Right kidney (tissue), 1 donor: ENCODE measurements around the gene ADRM1.

Experiments used
- DNase-seq: peaks from one replicate; pipeline ENCODE4 v3.0.0-alpha.2; 2016

Gene ADRM1

GRCh38 chr20:62337558-62338293 is 34.9 kb downstream of the ADRM1 start:
- no peak for DNase-seq

DNA sequence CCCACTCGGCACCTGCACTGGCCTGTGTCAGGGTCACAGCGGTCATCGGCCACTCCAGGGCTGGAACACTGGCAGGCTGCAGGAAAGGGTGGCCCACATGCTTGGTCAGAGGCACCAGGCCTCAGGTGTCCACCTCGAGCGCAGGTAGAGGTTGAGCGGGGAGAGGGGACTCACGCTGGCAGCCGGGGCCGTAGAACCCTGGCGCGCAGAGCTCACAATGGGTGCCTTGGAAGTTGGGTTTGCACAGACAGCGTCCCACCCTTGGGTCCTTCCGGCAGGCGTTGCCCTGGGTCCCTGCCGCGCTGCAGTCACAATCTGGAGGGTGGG is 35.5 kb downstream of the ADRM1 start:
- DNase-seq: no peak

DNA sequence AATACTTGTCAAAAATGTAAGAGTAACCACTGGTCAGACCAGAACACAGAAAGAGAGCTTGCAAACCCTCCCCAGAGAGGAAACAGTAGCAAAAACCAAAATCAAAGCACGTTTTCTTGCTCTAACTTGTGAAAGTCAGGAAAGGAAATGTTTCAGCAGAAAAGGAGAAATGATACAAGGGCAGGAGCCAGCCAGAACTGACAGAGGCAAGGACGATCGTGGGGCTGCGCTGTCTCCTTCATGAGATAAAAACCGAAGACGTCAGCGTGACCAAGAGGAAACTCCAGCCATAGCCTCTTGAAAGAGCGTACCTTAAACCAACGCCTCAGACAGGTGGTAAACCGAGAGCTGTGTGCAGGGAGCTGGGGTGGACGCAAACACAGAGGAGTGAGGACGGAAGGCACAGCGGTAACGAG is 36.9 kb downstream of the ADRM1 start:
- DNase-seq: no peak

DNA sequence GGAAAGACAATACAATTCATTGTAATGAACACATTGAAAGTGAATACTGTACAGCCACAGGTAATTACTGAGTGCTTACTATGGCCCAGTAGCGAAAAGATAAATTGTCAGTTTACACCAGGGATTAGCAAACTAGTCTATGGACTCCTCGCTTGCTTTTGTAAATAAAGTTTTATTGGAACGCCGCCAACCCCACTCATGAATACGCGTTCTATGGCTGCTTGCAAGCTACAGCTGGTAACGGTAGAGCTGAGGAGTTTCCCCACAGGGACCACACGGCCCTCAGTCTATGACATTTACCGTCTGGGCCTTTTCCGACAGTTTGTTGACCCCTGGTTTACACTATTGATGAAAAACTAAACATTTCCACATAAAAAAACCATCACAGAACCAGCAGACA is 40.1 kb downstream of the ADRM1 start:
- DNase-seq: no peak

DNA sequence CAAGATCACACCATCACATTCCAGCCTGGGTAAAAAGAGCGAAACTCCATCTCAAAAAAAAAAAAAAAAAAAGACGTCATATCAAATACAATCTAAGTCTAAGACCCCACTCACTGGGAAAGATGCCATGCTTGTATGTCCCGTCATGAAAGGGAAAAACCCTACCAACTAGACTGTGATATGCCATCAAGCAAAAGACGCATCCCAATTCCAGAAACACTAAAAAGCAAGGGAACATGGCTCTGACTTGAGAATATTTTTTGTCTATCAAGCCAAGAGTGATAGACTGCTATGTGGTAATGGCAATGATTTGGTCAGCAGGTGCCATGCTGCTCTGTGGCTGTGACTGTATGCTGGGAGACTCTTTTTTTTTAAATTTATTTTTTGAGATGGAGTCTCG is 41.3 kb downstream of the ADRM1 start:
- DNase-seq: no peak

GRCh38 chr20:62344782-62345181 is 42.0 kb downstream of the ADRM1 start:
- DNase-seq: no peak

DNA sequence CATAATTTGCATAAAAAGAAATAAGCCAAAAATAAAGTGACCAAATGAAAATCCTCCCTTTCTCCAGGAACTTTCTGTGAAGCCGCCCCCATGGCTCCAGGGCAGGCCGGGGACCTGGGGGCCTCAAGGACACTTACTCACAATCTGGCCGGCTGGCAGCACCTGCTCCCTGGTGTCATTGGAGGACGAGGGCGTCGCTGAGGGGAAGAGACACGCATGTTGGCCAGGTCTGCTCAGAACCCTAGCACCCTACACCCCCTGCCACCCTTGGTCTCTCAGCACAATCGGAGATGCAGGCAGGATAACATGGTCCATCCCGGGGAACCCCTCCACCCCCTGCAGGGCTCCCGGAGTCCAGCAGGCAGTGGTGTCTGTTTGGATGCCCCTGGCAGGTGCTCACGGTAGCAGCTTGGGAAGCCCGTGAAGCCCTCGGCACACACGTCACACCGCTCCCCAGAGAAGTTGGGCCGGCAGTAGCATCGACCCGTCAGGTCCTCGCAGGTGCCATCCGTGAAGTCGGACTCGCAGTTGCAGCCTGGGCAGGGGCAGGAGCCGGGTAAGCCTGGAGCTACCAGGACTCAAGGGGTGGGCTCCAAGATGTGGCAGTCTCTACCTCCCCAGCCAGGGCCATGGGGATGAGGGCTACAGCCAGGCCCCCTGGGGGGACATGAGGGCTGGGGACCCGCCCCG is 43.0 kb downstream of the ADRM1 start:
- no peak for DNase-seq

DNA sequence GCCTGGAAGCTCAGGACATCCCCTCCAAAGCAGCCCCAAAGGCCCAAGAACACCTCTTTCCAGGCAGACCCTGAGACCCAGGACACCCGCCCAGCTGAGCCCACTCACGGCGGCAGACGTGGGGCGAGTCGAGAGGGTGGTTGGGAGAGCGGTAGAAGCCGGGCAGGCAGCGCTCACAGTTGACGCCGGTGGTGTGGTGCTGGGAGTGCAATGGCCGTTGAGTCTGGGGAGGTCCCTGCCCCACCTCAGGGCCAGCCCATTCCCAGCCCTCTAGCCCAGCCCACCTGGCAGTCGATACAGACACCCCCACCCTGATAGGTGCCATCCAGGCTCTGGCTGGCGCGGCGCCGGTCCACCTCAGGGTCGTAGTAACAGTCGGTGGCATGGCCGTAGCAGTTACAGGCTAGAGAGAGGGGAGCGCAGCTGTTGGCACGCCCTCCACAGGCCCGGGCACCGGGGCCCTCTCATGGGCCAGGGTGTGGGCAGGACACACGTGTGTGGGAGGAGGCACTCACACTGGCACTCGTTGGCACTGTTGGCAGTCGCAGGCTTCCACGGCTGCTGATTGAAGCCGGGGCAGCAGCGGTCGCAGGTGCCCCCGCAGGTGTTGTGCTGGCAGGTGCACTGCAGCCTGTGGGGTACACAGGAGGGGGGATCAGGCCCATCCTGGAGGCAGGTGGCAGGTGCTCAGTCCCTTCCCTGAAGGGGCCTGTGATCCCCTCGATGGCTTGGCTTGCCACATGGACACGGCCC is 43.8 kb downstream of the ADRM1 start:
- no peak for DNase-seq

- no peak for DNase-seq
Measured at GRCh38 chr20:62347151-62347404, 44.3 kb downstream of the ADRM1 start.

DNA sequence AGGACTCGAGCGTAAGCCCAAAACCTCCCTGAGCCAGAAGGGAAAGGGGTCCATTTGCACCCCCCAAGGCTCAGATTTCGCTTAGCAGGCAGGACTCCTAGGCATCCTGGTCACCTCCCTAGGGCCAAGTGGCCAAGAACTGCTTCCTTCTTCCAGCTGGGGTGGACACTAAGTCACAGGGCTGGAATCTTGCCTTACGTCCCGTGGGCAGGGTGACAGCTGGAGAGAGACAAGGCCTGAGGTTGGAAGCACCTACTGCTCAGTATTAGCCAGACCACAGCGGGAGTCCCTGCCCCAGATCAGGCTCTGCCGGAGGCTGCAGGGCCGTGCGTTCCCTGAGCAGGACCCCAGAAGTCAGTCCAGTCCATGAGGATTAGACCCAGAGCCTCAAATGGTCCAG is 44.6 kb downstream of the ADRM1 start:
- no peak for DNase-seq

DNA sequence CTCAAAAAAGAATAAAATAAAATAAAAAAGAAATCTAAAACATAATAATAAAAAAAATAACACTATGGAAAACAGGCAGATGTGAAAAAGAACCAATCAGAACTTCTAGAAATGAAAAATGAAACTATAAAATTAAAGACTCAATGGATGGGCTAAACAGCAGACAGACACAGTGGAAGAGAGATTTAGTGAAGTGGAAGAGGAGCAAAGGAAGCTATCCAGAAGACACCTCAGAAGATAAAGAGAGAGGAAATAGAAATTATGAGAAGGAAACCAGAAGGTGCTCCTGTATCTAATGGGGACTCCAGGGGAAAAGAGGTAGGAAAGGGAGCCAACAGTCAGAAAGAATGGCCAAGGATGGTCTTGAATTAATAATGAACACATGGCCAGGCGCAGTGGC is 45.8 kb downstream of the ADRM1 start:
- DNase-seq: no peak

DNA sequence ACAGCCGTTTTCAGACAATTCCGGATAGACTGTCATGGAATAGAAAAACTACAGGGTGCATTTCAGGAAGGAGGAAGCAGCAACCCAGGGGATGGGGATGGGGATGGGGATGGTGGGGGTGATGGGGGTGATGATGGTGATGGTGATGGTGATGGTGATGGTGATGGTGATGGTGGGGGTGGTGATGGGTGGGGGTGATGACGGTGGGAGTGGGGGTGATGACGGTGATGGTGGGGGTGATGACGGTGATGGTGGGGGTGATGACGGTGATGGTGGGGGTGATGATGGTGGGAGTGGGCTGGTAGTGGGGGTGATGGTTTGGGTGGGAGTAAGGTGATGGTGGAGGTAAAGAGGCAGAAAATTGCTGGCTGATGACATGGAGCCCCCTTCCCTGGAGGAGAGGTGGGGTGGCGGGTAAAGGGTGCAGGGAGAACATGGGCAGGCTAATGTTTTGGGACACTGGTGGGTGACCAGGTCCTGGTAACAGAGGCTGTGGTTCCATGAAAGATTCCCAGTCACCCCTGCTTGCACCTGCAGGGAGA is 46.8 kb downstream of the ADRM1 start:
- DNase-seq: no peak

DNA sequence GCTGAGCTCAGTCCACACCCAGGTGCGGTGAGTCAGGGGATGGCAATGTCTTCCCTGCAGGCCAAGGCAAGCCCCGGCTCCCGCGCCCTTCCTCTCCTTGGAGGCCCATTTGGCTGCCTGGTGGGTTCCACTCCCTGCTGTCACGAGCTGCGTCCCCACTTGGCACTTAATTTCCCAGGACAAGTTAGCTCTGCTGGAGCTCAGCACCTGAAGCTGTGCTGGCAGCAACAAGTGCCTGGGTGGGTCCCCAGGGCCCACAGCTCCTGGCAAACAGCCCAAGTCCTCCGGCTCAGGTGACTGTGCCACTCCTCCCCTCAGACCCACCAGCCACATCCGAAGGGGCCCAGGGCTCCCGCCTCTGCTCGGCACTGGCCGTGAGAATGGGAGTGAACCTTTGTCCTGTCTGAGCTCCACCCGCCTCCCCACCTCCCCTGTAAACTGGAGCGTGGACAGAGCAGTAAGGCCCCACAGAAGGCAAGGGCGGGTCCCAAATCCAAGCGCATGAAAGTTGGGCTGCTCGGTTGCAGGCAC is 47.4 kb downstream of the ADRM1 start:
- DNase-seq: no peak

- no peak for DNase-seq
Measured at GRCh38 chr20:62350629-62351422, 48.0 kb downstream of the ADRM1 start.

DNA sequence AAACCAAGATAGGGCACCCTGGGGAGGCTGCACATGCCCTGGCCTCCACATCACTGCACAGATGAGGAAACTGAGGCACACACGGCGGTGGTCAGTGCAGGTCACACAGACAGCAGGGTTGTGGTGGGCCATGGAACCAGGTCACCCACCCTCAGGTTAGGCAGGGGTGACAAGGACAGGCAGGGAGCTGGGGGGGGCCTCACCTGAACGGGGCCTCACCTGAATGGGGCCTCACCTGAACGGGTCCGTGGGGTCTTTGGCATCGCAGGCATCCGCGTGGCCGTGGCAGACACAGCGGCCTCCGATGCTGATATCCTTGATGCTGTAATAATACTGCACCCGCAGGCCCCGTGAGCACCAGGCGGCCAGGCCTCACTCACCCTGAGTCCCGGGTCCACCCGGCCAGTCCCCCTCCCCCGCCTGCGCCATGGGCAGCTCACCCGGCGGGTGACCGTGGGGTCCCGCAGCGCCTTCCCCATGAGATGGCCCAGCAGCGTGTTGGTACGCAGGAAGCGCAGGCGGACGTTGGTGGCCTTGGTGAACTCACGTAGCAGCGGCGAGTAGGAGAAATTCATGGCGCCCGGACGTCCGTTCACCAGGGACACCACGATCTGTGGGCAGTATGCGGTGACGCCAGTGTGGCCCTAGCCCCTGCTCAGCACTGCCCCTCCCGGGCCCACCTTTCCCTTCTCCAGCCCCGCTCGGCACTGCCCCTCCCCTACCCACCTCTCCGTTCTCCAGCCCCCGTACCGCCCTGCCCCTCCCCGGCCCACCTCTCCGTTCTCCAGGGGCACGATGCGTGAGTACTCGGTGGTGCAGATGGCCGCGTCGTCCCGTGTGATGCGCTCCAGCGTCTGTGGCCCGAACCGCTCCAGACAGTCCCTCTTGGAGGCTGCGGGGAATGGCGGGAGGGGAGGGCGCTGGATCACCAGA is 48.9 kb downstream of the ADRM1 start:
- no peak for DNase-seq

- DNase-seq: no peak
Measured at GRCh38 chr20:62352402-62353288, 49.8 kb downstream of the ADRM1 start.

- DNase-seq: no peak
Measured at GRCh38 chr20:62353289-62354030, 50.7 kb downstream of the ADRM1 start.

- DNase-seq: no peak
Measured at GRCh38 chr20:62354031-62354808, 51.4 kb downstream of the ADRM1 start.
